HepG2 (cell line): ENCODE measurements around the gene ORC2. TPM values are rescaled to one million over a fixed set of nuclear protein-coding genes. Genes with fewer than 3 reads are reported as not detected.

Experiments
- HNRNPUL1 ChIP-seq: fragments of 200-400 bp; formaldehyde crosslinking; IDR thresholded peaks from 2 replicates; pipeline ENCODE4 v1.6.1; 2017; ENCODE audit warnings: low read depth, mild to moderate bottlenecking, low read length, moderate library complexity
- HOXA9 ChIP-seq: sonication (generic); formaldehyde crosslinking; IDR thresholded peaks from 2 replicates; pipeline ENCODE4 v1.8.1; 2022; ENCODE audit warnings: missing genetic modification reagents, mild to moderate bottlenecking, moderate library complexity, borderline replicate concordance
- KMT2A ChIP-seq: sonication (generic); formaldehyde crosslinking; IDR thresholded peaks from 2 replicates; pipeline ENCODE4 v1.4.0; 2020; ENCODE audit warnings: missing genetic modification reagents
- REXO4 ChIP-seq: sonication (generic); formaldehyde crosslinking; IDR thresholded peaks from 2 replicates; pipeline ENCODE4 v1.8.0; 2022; ENCODE audit warnings: missing genetic modification reagents, mild to moderate bottlenecking, borderline replicate concordance
- SRF ChIP-seq: IDR thresholded peaks from 2 replicates; pipeline ENCODE4 v1.6.1; 2011; ENCODE audit warnings: mild to moderate bottlenecking, low read depth, low read length, moderate library complexity
- ZFP36 ChIP-seq: fragments of 150-350 bp; IDR thresholded peaks from 2 replicates; pipeline ENCODE4 v1.6.1; 2018; ENCODE audit warnings: borderline replicate concordance, low read length, low read depth; ENCODE audit not compliant: partially characterized antibody
- ZMYM3 ChIP-seq: sonication (generic); formaldehyde crosslinking; IDR thresholded peaks from 2 replicates; pipeline ENCODE4 v1.5.1; 2020; ENCODE audit warnings: mild to moderate bottlenecking, missing genetic modification reagents
- ZNF136 ChIP-seq: sonication (generic); formaldehyde crosslinking; IDR thresholded peaks from 2 replicates; pipeline ENCODE4 v1.8.1; 2022; ENCODE audit warnings: low read depth, mild to moderate bottlenecking, moderate library complexity, missing genetic modification reagents
- ZNF3 ChIP-seq: IDR thresholded peaks from 2 replicates; pipeline ENCODE4 v1.7.0; 2017; ENCODE audit warnings: inconsistent platforms
- ZNF672 ChIP-seq: sonication (generic); formaldehyde crosslinking; IDR thresholded peaks from 2 replicates; pipeline ENCODE4 v1.8.1; 2022; ENCODE audit warnings: missing genetic modification reagents
- ZNF772 ChIP-seq: sonication (generic); formaldehyde crosslinking; IDR thresholded peaks from 2 replicates; pipeline ENCODE4 v1.5.0; 2020; ENCODE audit warnings: mild to moderate bottlenecking, missing genetic modification reagents
- ZNF83 ChIP-seq: sonication (generic); formaldehyde crosslinking; IDR thresholded peaks from 2 replicates; pipeline ENCODE4 v1.4.0; 2020; ENCODE audit warnings: missing genetic modification reagents, mild to moderate bottlenecking, borderline replicate concordance
- ZSCAN12 ChIP-seq: sonication (generic); formaldehyde crosslinking; IDR thresholded peaks from 2 replicates; pipeline ENCODE4 v1.9.0; 2021; ENCODE audit warnings: mild to moderate bottlenecking, missing genetic modification reagents
- polyA plus RNA-seq, 8 experiments: library from polyadenylated mRNA; depleted of rRNA in 3 of 8; stranded (reverse) in 7 of 8; unstranded in 1 of 8; fragments of >200 nt; fragmentation: Illumina TruSeq in 4 of 8; extraction: Trizol in 4 of 8; gene quantifications; 2 replicates each; pipeline versions ENCODE4 v1.2.1 to v1.2.3, GENCODE V29; 2011 to 2016; ENCODE audit warnings: low read depth in 4 of 8, missing spikeins in 1 of 8, mixed read lengths in 1 of 8; ENCODE audit not compliant: insufficient read depth in 1 of 8
- total RNA-seq, 5 experiments: library from RNA; depleted of rRNA; stranded (reverse); fragments of >200 nt; fragmentation: Illumina TruSeq; extraction: Trizol; gene quantifications; 2 replicates each; pipeline ENCODE4 v1.2.3, GENCODE V29; 2016; ENCODE audit warnings: low read depth in 1 of 5
- TF ChIP-seq, protein P1 (sequence below): sonication (generic); formaldehyde crosslinking; IDR thresholded peaks from 2 replicates; pipeline ENCODE4 v1.4.0; 2020; ENCODE audit warnings: missing genetic modification reagents
- TF ChIP-seq, protein P2 (sequence below): sonication (generic); formaldehyde crosslinking; IDR thresholded peaks from 2 replicates; pipeline ENCODE4 v1.4.0; 2020; ENCODE audit warnings: low read depth, mild to moderate bottlenecking, missing genetic modification reagents
- TF ChIP-seq, protein P3 (sequence below): sonication (generic); formaldehyde crosslinking; IDR thresholded peaks from 2 replicates; pipeline ENCODE4 v1.8.0; 2022; ENCODE audit warnings: missing genetic modification reagents, low read depth, mild to moderate bottlenecking, borderline replicate concordance
- TF ChIP-seq, protein P4 (sequence below): sonication (generic); formaldehyde crosslinking; conservative IDR thresholded peaks from 2 replicates; pipeline ENCODE4 v1.8.0; 2022; ENCODE audit warnings: mild to moderate bottlenecking, moderate library complexity, missing genetic modification reagents
- TF ChIP-seq, protein P5 (sequence below): sonication (generic); formaldehyde crosslinking; IDR thresholded peaks from 2 replicates; pipeline ENCODE4 v1.4.0; 2020; ENCODE audit warnings: missing genetic modification reagents

Gene ORC2
- total and polyA plus RNA-seq, 2 of the 13 experiments (the other 11 are each of a cell fraction or from before 2014, with no cell fraction given), result 19.3 to 73.5 TPM

DNA sequence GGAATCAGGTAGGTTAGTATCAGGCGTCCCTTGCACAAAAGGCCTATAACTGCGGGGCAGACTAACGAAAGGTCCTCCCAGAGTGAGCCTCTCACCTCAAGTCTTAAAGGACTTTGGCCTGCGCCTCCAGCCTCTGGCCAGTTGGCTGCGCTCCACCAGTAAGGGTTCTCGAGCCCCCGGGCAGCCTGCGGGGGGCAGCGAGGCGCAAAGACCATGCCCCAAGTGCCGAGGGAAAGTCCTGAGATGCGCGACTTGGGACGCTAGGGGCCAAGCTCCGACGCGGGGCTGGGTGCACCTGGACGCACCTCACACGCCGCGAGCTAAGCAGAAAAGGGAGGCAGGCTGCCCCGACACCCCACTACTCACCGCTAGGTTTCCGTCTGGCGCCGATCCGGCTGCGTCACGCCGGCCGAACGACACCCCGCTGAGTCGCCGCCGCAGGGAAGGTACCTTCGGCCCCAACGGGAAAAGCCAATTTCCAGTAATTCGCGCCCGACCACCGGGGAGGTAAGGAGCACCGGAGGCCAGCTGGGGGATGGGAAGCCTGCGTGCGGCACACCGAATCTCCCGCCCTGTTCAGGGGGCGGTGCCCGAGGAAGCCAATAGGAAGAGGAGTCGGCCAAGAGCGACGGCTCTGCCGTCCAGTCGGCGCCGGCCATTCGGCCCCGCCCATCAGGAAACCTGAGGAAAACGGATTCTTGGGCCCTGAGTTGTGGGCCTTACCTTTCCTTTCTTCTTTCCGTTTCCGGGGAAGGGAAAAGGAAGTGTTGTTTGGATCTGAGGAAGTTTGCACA lies at the start of gene ORC2 (continued):
- peak; percentile 15; the same call in 1 of the 2 replicates for TF ChIP-seq REXO4 (CRISPR knock-in tag)
- TF ChIP-seq HNRNPUL1, result no peak
- TF ChIP-seq, protein P1, sequence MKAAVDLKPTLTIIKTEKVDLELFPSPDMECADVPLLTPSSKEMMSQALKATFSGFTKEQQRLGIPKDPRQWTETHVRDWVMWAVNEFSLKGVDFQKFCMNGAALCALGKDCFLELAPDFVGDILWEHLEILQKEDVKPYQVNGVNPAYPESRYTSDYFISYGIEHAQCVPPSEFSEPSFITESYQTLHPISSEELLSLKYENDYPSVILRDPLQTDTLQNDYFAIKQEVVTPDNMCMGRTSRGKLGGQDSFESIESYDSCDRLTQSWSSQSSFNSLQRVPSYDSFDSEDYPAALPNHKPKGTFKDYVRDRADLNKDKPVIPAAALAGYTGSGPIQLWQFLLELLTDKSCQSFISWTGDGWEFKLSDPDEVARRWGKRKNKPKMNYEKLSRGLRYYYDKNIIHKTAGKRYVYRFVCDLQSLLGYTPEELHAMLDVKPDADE (CRISPR knock-in tag), result no peak
- TF ChIP-seq, protein P2, sequence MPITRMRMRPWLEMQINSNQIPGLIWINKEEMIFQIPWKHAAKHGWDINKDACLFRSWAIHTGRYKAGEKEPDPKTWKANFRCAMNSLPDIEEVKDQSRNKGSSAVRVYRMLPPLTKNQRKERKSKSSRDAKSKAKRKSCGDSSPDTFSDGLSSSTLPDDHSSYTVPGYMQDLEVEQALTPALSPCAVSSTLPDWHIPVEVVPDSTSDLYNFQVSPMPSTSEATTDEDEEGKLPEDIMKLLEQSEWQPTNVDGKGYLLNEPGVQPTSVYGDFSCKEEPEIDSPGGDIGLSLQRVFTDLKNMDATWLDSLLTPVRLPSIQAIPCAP, result peak; percentile 78; the same call in 1 of the 2 replicates
- TF ChIP-seq, protein P3, sequence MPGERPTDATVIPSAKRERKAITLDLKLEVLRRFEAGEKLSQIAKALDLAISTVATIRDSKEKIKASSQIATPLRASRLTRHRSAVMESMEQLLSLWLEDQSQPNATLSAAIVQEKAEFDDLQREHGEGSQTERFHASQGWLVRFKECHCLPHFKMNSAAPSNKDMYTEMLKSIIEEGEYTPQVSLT, result no peak; the same call in 1 of the 2 replicates
- TF ChIP-seq ZMYM3, result peak; percentile 81
- TF ChIP-seq ZNF672 (CRISPR knock-in tag), result no peak
- TF ChIP-seq SRF, result peak; percentile 32; the same call in 1 of the 2 replicates
- TF ChIP-seq, protein P4, sequence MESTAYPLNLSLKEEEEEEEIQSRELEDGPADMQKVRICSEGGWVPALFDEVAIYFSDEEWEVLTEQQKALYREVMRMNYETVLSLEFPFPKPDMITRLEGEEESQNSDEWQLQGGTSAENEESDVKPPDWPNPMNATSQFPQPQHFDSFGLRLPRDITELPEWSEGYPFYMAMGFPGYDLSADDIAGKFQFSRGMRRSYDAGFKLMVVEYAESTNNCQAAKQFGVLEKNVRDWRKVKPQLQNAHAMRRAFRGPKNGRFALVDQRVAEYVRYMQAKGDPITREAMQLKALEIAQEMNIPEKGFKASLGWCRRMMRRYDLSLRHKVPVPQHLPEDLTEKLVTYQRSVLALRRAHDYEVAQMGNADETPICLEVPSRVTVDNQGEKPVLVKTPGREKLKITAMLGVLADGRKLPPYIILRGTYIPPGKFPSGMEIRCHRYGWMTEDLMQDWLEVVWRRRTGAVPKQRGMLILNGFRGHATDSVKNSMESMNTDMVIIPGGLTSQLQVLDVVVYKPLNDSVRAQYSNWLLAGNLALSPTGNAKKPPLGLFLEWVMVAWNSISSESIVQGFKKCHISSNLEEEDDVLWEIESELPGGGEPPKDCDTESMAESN (CRISPR knock-in tag), result peak; percentile 97
- TF ChIP-seq ZNF83, result peak; percentile 79
- peak; percentile 17; the same call in 1 of the 2 replicates for TF ChIP-seq ZNF3 (CRISPR knock-in tag)
- 0 out of 2 replicates have a peak, but pooled peaks have one; percentile 87 for TF ChIP-seq KMT2A (CRISPR knock-in tag)
- TF ChIP-seq ZFP36, result no peak
- TF ChIP-seq ZNF772, result 0 out of 2 replicates have a peak, but pooled peaks have one; percentile 77
- peak; percentile 81; the same call in 1 of the 2 replicates for TF ChIP-seq ZSCAN12 (CRISPR knock-in tag)
- TF ChIP-seq ZNF136 (CRISPR knock-in tag), result peak; percentile 85
- peak; percentile 91; the same call in 1 of the 2 replicates for TF ChIP-seq HOXA9 (CRISPR knock-in tag)
- TF ChIP-seq, protein P5, sequence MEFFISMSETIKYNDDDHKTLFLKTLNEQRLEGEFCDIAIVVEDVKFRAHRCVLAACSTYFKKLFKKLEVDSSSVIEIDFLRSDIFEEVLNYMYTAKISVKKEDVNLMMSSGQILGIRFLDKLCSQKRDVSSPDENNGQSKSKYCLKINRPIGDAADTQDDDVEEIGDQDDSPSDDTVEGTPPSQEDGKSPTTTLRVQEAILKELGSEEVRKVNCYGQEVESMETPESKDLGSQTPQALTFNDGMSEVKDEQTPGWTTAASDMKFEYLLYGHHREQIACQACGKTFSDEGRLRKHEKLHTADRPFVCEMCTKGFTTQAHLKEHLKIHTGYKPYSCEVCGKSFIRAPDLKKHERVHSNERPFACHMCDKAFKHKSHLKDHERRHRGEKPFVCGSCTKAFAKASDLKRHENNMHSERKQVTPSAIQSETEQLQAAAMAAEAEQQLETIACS (CRISPR knock-in tag), result 0 out of 2 replicates have a peak, but pooled peaks have one; percentile 21
